ENCODE results near the gene ANKRD34C.
"Not testable (repeated sequence)": the region's sequence is repeated elsewhere in the genome, so short reads cannot be mapped to it uniquely, and the experiment has no call there.

ANKRD34C gene

GRCh38 chr15:79311901-79312553 is 29.5 kb downstream of the ANKRD34C start:
- DNase-seq: no peak

- no peak for DNase-seq
These were observed 31.7 kb downstream of the ANKRD34C start for GRCh38 chr15:79314186-79314585.

- no peak for DNase-seq
These were observed 32.3 kb downstream of the ANKRD34C start for GRCh38 chr15:79314811-79315210.

GRCh38 chr15:79315623-79316328 is 33.3 kb downstream of the ANKRD34C start:
- no peak for DNase-seq

GRCh38 chr15:79316864-79317263 is 34.3 kb downstream of the ANKRD34C start:
- no peak for DNase-seq

- not testable (repeated sequence) for DNase-seq
These were observed 37.5 kb downstream of the ANKRD34C start for GRCh38 chr15:79319973-79320372.

GRCh38 chr15:79321876-79322275 is 39.4 kb downstream of the ANKRD34C start:
- no peak for DNase-seq

- no peak for DNase-seq
These were observed 39.8 kb downstream of the ANKRD34C start for GRCh38 chr15:79322306-79322705.

DNA sequence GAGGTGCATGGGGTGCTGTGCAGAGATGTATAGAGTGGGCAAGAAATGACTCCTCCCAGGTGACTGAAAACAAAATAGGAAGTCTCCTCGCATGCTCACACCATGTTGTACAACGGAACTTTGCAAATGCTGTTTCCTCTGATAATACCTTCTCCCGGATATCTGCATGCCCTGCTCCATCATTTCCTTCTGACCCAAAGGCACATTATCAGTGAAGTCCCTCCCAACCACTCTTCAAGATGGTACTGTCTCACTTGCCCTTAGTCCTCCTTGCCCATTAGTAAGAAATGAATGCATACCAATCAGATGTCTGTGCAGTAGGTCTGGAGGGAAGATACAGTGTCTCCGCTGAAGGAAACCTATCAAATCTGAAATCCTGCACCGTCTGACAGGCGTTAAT is 40.4 kb downstream of the ANKRD34C start:
- DNase-seq: no peak

- DNase-seq: no peak
These were observed 46.7 kb downstream of the ANKRD34C start for GRCh38 chr15:79329171-79329611.

Data from NCI-H1930 (cell line).